Measurements from ENCODE around the gene MACROD1. TPM values are rescaled to one million over a fixed set of nuclear protein-coding genes. Genes with fewer than 3 reads are reported as not detected.

The MACROD1 gene
- total and polyA plus RNA-seq, 2 of the 13 experiments (the other 11 are each of a cell fraction or from before 2014, with no cell fraction given): 23.1 to 34.5 TPM

DNA sequence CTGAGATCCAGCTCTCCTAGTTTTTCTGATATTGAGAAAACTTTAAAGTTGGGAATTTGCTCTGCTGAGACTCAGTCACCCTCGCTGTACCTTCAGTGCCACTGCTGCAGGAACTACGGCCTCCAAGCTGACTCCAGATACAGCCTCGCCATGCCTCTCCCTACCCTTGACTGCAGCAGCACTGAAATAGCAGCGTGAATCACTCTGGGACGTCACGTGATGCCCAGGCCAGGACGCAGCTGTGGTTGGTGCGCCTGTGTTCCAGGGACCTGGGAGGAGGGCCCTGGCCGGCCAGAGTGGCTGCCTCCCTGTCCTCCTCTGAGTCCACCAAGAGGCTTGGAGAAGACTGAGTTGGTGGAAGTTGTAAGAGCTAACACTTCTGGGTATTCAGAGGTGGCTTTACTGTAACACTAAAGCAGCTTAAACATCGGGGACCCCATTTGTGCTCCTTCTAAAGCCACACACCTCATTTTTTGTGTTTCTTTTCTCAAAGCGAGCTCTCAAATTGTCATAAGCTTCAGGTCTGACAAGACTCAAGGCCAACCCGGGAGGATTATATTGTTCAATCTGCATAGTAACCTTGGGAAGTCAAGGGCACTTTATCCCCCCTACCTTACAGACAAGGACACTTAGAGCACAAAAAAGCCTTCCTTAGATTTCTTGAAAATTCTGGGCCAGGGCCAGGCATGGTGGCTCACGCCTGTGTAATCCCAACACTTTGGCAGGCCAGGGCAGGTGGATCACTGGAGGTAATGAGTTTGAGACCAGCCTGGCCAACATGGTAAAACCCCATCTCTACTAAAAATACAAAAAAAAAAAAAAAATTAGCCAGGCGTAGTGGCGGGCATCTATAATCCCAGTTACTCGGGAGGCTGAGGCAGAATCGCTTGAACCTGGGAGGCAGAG, 15.8 kb upstream of the MACROD1 start (continued):
- TF ChIP-seq, protein P1, sequence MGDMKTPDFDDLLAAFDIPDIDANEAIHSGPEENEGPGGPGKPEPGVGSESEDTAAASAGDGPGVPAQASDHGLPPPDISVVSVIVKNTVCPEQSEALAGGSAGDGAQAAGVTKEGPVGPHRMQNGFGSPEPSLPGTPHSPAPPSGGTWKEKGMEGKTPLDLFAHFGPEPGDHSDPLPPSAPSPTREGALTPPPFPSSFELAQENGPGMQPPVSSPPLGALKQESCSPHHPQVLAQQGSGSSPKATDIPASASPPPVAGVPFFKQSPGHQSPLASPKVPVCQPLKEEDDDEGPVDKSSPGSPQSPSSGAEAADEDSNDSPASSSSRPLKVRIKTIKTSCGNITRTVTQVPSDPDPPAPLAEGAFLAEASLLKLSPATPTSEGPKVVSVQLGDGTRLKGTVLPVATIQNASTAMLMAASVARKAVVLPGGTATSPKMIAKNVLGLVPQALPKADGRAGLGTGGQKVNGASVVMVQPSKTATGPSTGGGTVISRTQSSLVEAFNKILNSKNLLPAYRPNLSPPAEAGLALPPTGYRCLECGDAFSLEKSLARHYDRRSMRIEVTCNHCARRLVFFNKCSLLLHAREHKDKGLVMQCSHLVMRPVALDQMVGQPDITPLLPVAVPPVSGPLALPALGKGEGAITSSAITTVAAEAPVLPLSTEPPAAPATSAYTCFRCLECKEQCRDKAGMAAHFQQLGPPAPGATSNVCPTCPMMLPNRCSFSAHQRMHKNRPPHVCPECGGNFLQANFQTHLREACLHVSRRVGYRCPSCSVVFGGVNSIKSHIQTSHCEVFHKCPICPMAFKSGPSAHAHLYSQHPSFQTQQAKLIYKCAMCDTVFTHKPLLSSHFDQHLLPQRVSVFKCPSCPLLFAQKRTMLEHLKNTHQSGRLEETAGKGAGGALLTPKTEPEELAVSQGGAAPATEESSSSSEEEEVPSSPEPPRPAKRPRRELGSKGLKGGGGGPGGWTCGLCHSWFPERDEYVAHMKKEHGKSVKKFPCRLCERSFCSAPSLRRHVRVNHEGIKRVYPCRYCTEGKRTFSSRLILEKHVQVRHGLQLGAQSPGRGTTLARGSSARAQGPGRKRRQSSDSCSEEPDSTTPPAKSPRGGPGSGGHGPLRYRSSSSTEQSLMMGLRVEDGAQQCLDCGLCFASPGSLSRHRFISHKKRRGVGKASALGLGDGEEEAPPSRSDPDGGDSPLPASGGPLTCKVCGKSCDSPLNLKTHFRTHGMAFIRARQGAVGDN (CRISPR knock-in tag; IDR thresholded peaks at IDR 0.05): peak; percentile 90
- no peak for TF ChIP-seq ZFP36L2 (CRISPR knock-in tag; IDR thresholded peaks at IDR 0.05)
- 0 out of 2 replicates have a peak, but pooled peaks have one; percentile 63 for TF ChIP-seq JUND (CRISPR knock-in tag; IDR thresholded peaks at IDR 0.05)
- TF ChIP-seq, protein P2, sequence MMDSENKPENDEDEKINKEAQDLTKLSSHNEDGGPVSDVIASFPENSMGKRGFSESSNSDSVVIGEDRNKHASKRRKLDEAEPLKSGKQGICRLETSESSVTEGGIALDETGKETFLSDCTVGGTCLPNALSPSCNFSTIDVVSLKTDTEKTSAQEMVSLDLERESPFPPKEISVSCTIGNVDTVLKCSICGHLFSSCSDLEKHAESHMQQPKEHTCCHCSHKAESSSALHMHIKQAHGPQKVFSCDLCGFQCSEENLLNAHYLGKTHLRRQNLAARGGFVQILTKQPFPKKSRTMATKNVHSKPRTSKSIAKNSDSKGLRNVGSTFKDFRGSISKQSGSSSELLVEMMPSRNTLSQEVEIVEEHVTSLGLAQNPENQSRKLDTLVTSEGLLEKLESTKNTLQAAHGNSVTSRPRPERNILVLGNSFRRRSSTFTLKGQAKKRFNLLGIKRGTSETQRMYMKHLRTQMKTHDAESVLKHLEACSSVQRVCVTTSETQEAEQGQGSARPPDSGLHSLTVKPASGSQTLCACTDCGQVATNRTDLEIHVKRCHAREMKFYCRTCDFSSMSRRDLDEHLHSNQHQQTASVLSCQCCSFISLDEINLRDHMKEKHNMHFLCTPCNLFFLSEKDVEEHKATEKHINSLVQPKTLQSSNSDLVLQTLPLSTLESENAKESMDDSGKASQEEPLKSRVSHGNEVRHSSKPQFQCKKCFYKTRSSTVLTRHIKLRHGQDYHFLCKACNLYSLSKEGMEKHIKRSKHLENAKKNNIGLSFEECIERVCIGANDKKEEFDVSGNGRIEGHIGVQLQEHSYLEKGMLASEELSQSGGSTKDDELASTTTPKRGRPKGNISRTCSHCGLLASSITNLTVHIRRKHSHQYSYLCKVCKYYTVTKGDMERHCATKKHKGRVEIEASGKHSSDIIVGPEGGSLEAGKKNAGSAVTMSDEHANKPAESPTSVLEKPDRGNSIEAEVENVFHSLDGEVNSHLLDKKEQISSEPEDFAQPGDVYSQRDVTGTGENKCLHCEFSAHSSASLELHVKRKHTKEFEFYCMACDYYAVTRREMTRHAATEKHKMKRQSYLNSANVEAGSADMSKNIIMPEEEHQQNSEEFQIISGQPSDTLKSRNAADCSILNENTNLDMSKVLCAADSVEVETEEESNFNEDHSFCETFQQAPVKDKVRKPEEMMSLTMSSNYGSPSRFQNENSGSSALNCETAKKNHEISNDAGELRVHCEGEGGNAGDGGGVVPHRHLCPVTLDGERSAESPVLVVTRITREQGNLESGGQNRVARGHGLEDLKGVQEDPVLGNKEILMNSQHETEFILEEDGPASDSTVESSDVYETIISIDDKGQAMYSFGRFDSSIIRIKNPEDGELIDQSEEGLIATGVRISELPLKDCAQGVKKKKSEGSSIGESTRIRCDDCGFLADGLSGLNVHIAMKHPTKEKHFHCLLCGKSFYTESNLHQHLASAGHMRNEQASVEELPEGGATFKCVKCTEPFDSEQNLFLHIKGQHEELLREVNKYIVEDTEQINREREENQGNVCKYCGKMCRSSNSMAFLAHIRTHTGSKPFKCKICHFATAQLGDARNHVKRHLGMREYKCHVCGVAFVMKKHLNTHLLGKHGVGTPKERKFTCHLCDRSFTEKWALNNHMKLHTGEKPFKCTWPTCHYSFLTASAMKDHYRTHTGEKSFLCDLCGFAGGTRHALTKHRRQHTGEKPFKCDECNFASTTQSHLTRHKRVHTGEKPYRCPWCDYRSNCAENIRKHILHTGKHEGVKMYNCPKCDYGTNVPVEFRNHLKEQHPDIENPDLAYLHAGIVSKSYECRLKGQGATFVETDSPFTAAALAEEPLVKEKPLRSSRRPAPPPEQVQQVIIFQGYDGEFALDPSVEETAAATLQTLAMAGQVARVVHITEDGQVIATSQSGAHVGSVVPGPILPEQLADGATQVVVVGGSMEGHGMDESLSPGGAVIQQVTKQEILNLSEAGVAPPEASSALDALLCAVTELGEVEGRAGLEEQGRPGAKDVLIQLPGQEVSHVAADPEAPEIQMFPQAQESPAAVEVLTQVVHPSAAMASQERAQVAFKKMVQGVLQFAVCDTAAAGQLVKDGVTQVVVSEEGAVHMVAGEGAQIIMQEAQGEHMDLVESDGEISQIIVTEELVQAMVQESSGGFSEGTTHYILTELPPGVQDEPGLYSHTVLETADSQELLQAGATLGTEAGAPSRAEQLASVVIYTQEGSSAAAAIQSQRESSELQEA (CRISPR knock-in tag; IDR thresholded peaks at IDR 0.05; ENCODE audit: not compliant biosample characterization): no peak
- peak; percentile 34 for TF ChIP-seq ASH2L (IDR thresholded peaks at IDR 0.05; ENCODE audit: insufficient read length, low read depth, low read length)
- no peak for TF ChIP-seq NR2F1 (CRISPR knock-in tag; IDR thresholded peaks at IDR 0.05)
- TF ChIP-seq ETV5 (CRISPR knock-in tag; IDR thresholded peaks at IDR 0.05; ENCODE audit: borderline replicate concordance): peak; percentile 25; the same call in 1 of the 2 replicates
- TF ChIP-seq KLF6 (CRISPR knock-in tag; IDR thresholded peaks at IDR 0.05): no peak
- TF ChIP-seq ZMAT3 (CRISPR knock-in tag; conservative IDR thresholded peaks at IDR 0.05): no peak
- TF ChIP-seq NR3C1 (CRISPR knock-in tag; IDR thresholded peaks at IDR 0.05): no peak
- peak; percentile 60; the same call in 1 of the 2 replicates for TF ChIP-seq KDM2A (CRISPR knock-in tag; IDR thresholded peaks at IDR 0.05; ENCODE audit: borderline replicate concordance, low read depth)
- TF ChIP-seq TAF1 (CRISPR knock-in tag; IDR thresholded peaks at IDR 0.05): peak; percentile 58; the same call in 1 of the 2 replicates
- 0 out of 2 replicates have a peak, but pooled peaks have one; percentile 32 for TF ChIP-seq KAT8 (CRISPR knock-in tag; IDR thresholded peaks at IDR 0.05)
- no peak for TF ChIP-seq KMT2A (CRISPR knock-in tag; IDR thresholded peaks at IDR 0.05)
- no peak for TF ChIP-seq NONO (IDR thresholded peaks at IDR 0.05)
- peak; percentile 42; the same call in 1 of the 2 replicates for TF ChIP-seq NONO (CRISPR knock-in tag; conservative IDR thresholded peaks at IDR 0.05)
- no peak for TF ChIP-seq NR2C2 (CRISPR knock-in tag; IDR thresholded peaks at IDR 0.05; ENCODE audit: borderline replicate concordance)

Measured in HepG2 (cell line).